Stimulated activated CD8-positive, alpha-beta memory T cell treated with anti-CD3 and anti-CD28 coated beads, Interleukin-15, amount 100 ng/mL, for 1 hour (primary cell): ENCODE results near the gene SLCO3A1.

Experiments
- DNase-seq: peaks from one replicate; pipeline ENCODE4 v3.0.0-alpha.2; 2020; ENCODE audit warnings: low read depth

The SLCO3A1 gene

DNA sequence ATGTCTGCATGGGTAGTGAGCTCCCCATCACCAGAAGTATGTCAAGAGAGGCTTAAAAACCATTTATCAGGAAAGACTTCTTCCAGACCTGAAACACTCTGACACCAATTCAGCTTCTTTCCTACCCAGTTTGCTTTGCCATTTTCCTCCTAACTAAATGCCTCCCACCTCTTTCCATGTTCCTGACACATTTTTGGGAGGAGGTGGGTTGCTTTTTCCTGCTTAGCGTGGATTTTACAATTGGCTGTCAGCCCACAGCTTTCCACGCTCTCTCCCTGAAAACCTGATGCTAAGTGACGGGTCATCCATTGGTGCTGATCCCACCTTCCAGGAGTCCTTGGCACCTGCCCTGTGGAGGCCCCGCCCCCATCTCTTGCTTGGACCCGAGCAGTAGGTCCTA lies 275.3 kb downstream of the SLCO3A1 start:
- no peak for DNase-seq

DNA sequence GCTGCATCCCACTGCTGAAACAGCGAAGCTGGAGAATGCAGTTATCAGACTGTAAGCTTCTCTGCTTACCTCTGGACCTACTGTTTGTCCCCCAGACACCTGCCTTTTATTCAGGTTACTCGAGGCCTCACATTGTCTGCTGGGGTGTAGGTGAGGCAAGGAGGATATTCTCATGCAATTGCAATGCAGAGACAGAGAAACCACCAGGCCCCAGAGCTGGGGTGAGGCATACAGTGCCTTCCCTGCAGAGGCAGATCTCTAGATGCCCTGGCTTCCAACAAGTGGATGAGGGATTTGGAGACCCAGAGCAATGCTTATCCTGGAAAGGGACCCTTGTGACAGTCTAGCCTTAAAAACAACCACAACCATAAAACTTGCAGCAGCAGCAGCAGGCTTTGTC lies 276.7 kb downstream of the SLCO3A1 start:
- DNase-seq, result no peak

DNA sequence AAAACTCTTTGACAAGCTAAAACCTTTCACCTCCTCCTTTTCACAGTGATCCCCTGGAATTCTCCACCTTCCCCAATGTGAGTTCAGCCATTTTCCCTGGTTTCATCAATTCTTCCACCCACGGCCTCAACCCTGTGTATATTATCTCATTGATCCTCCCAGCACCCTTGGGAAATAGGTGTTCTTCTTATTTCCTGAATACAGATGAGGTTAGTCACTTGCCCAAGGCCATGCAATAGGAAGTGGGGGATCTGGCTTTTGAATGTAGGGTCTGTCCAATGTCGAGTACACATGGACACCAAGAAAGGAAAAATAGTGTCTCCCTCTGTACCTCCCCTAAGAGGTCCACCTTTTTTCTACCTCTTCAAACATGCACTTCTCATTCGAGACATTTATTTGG lies 277.4 kb downstream of the SLCO3A1 start:
- DNase-seq, result no peak

DNA sequence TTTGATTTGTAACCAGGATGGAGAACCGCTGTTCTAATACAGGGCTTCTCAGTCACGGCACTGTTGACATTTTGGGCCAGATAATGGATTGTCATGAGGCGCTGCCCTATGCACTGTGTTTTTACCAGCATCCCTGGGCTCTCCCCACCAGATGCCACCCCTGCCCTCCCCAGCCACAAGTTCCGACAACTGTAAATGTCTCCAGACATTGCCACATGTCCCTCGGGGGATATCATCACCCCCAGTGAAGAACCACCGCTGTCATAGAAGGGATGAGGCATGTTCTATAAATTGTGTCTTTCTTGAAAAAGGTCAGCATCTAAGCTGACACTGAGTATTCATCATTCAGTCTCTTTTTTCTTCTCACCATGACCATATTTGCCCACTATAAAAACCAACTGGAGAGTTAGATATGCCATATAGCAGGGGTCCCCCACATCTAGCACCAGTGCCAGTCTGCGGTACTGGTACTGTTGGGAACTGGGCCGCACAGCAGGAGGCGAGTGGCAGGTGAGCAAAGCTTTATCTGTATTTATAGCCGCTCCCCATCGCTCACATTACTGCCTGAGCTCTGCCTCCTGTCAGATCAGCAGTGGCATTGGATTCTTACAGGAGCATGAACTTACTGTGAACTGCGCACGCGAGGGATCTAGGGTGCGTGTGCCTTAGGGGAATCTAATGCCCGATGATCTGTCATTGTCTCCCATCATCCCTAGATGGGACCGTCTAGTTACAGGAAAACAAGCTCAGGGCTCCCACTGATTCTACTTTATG lies 279.7 kb downstream of the SLCO3A1 start:
- no peak for DNase-seq

DNA sequence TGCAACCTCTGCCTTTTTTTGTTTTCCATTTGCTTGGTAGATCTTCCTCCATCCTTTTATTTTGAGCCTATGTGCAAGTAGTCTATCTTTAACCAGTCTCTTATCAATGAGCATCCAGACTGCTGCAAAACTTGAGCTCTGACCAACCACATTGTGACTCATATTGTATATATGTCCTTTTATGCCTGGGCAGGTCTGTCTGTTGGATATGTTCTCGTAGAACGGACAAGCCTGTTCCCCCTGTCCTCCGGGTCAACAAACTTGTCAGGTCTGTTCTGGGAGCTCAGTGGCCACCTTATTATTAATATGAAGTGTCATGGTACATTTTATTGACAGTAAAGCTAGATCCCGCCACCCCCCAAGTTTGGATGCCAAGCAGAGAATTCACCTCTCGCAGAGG lies 287.3 kb downstream of the SLCO3A1 start:
- no peak for DNase-seq

DNA sequence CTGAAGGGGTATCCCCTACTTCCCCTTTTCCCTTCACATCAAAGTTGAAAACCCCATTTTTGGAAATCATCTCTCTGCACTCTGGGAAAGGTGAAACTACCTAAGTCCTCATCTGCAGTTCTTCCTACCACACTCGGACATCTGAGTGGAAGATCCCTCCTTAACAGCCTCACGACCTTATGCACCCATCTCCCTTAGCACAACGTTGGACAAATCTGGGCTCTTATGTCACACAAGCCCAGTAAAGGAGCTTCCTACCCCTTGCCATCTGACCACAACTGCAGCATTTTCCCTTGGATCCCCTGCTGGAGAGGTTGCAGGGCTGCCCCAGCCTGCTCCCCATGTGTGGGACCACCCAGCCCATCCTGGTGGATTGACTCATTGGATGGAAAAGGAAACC lies 288.1 kb downstream of the SLCO3A1 start:
- no peak for DNase-seq

DNA sequence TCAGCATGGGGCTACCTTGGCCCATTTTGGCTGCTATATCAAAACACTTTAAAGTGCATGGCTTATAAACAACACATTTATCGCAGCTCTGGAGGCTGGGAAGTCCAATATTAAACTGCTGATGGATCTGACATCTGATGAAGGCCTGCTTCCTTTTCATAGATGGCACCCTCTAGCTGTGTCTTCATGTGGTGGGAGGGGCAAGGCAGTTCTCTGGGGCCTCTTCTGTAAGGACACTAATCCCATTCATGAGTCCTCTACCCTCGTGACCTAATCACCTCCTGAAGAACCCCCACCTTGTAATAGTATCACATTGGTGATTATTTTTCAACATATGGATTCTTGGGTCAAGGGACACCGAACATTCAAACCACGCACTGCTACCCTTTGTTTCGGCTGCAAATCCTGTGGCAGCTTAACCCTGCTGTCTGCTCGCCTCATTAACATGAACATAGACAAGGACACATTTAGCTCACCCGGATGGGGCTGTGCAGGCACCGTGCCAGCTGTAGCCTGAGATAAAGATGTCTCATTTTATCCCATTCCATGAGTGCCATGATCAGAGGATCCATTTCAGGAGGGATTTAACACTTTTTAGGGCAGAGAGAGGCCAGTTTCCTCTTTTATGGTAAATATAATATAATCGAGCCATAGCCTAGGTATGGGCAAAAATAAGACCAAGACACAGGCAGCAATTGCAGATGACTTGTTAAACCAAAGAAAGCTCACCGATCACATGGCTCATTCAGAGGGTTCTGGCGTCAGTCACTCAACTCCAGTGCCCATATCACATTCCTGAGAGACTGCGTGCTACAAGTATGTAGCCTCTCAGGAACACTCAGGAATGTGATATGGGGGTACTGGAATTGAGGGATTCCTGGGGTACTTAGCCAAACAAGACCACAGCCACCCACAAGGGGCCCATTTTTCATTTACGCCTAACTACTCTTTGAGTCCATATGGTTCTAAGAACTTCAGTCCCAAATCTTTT lies 289.0 kb downstream of the SLCO3A1 start:
- no peak for DNase-seq

DNA sequence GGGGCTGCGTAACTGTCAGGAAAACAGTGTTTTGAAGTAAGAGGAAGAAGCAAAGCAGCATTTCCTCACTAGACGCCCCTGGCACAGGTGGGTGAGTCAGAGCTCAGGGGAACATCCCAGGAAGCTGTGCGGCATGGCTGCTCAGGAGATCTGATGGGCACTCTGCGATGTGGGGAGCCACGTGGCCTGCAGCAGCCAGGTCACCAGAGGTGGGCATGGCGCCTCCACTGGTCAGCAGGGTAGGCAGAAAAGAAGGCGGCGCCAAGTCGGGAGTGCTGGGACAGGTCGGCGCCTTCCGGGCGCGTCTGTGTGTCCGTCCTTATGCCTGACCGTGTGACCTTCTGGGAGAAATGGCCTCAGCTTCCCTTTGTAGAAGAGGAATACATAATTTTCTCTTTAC lies 290.3 kb downstream of the SLCO3A1 start:
- DNase-seq, result no peak

DNA sequence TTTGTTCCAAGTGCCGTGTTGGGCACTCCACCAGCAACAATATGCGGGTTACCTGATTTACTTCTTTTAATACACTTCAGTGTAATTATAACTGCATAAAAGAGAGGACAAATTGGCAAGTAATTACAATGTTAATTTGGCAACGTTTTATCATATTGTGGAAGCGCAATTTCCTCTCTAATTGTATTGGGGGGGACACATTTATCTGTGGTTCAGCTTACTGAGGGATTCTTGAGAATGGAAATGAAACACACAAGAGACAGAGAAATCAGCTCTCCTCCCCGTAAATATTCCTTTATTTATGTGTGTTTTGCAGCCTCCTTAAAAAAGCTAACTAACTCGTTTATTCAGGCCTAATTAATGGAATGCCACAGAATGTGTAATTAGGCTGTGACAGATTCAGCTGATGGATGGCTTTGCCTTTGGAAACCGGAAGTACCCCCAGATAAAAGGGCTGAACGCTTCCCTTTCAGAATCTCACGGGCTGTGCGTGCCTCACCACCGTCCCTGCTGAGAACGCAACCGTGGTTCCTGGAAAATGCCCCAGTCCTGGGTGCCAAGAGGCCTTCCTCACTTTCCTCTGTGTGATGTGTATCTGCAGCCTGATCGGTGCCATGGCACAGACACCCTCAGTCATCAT lies 293.1 kb downstream of the SLCO3A1 start:
- DNase-seq, result no peak

DNA sequence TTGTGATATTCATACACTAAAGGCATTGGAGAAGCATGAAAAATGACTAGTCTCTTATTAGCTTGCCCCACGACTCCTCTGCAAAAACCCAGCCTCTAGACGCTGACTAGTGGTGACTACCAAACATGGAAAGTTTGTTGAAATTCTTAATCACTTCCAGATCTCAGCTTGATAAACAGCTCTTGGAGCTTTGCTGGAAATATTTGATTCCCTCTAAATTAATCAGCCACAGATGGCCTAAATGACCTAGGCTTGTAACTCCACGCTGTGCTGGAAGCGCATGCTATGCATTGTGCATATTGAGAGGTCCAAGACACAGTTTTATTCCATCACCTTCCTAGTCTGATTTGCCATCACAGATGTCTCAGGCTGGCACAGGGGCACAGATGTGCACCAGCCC lies 295.5 kb downstream of the SLCO3A1 start:
- no peak for DNase-seq

DNA sequence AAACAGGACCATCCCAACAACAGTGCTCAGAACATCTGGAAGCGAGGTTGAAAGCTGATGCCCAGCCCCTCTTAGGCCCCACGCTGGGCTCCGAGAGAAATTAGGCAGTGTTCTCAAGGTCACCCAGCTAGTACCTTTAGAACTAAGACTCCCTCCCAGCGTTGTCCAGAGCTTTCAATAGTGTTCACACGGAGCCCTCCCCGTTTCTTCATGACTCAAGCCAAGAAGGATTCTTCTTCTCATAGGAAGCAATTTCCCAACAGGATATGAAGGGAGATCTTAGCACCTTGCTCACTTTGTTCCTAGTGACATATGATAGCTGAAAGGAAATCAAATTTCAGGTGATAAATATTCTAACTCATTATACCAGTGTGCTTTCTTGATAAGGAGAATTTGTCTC lies 296.0 kb downstream of the SLCO3A1 start:
- DNase-seq, result no peak

DNA sequence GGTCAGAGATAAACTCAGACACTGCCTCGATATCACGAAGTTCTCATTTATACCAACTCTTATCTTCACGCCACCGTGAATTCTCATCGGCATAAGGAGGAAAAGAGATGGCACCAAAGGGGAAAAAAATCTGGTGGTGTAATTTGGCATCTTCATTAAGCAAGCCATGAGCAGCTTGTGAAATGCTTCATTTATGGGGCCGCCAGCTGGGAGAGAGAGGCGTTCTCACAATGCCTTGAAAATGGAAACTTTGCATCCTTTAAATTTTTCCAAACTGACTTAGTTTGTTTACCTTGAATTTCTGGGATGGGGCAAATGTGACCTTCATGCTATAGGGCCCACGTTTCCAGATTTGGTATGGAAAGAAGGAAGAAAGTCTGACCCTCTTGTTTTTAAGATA lies 297.7 kb downstream of the SLCO3A1 start:
- DNase-seq, result no peak

DNA sequence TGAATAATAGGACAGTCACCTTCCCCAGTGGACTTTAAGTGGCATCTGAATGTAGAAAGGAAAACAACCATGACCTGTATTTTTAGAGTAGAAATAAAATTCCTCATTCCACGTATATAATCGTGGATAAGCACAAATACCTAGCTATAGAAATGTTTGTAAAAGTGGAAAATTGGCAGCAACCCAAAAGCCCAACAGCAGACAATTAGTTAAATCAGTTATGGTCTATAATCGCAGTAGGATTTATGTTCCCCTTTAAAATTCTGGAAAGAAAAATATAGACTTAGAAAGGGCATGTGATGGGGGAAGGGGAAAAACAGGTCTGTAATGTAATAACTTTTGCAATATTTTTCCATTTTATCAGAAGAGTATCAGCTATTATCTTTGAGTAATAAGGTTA lies 298.2 kb downstream of the SLCO3A1 start:
- no peak for DNase-seq

DNA sequence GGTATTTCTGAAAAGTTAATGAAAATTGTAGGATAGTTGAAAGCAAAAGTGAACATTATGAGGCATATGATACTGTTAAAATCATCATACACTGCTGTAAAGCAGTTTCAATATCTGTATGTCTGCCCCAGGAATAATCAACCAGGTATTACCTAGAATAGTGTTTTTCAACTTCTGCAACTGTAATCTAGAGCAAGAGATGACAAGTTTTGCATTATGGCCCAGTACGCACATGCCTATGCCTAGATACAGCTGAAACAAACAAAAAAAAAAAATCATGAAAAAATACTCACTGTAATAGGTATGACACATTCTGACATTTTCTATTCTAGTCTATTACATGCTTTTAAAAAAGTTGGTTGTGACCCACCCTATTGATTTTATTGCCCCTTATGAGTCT lies 299.5 kb downstream of the SLCO3A1 start:
- DNase-seq, result no peak

DNA sequence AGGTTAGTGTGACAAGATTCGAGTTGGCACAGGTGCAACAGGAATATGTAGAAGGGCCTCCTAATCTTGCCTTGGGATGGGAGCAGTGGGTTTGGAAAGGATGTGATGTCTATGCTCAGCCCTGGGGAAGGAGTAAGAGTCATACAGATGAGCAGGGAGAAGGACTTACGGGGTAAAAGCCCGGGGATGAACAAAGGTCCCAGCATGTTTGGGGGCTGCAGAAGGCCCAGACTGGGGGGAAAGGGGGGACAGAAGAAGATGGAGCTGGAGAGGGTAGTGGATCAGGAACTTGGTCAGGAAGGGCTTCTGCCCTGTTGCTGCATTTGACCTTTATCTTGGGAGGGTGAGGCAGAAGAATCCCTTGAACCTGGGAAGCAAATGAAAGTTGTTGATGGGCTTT lies 300.1 kb downstream of the SLCO3A1 start:
- DNase-seq, result no peak

DNA sequence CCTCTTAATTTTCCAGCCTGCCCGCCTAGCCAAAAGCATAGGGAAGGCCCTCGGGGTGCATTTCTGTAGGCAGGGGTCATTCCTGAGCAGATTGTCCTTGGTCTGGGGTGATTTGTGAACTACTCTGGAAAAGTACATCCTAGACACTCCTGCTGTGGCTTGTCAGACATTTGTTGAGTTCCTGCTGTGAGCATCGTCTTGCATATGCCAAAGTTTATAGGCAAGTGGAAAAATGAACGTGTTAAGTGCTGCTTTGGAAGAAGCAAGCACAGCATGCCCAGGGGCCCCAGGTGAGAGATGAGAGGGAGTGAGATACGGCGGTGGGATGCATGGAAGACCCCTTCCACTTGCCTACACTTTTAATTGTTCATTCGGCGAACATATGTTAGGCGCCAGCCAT lies 302.4 kb downstream of the SLCO3A1 start:
- DNase-seq, result no peak

DNA sequence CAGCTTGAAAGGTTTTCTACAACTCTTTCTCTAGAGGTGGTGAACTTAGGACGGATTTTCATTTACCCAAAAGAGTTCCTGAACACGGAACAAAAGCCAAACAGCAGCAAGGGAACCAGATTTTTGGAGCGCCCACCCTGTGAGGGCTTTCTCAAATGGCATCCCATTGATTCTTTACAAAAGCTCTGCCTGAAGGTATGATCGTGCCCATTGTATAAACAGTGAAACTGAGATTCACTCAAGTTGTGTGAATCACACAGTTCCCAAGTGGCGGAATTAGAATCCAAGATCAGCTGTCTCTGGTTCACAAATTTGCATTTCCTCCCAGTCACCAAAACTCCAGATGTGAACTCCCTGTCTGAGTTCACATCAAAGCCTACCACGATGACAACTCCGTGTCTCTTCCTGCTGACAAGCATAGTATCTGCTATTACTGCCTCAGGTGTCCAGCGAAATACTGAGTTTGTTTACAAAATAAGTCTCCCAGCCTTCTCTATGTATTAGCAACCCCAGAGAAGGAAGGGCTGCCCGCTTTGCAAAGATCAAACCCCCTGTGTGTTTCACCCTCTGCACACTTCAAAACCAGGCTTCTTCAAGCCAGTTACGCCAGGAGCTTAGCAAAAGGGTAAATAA lies 304.3 kb downstream of the SLCO3A1 start:
- no peak for DNase-seq

DNA sequence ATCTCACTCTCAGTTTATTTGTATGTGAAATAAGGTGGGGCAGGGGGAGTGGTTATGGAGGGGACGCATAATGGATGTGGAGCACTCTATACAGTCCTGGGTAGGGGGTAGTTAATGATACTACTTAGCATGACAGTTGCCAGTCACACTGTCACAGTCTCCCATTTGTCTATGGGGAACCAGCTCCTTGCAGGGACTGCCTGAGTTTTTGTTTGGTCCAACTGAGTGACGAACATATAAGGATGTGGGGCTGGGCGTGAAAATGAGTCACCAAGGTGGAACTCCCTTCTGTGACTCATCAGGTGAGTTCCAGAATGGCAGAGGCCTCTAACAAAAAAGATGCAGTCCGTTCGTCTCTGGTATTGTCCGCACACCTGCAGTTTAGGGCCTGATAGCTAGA lies 304.9 kb downstream of the SLCO3A1 start:
- peak; percentile 4 for DNase-seq

DNA sequence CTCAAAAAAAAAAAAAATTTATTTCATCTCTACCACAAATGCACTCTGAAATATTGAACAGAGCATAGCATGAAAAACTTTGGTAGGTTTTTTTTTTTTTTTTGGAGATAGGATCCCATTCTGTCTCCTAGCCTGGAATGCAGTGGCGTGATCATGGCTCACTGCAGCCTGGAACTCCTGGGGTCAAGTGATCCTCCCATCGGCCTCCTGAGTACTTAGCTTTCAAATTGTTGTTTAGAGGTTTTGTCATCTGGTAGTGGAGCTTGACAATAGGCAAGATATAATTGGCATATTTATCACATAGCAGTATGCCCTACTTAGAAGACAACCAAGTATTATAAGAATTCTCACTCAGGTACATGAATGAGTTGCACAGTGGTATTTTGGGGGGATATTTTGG lies 306.0 kb downstream of the SLCO3A1 start:
- no peak for DNase-seq

DNA sequence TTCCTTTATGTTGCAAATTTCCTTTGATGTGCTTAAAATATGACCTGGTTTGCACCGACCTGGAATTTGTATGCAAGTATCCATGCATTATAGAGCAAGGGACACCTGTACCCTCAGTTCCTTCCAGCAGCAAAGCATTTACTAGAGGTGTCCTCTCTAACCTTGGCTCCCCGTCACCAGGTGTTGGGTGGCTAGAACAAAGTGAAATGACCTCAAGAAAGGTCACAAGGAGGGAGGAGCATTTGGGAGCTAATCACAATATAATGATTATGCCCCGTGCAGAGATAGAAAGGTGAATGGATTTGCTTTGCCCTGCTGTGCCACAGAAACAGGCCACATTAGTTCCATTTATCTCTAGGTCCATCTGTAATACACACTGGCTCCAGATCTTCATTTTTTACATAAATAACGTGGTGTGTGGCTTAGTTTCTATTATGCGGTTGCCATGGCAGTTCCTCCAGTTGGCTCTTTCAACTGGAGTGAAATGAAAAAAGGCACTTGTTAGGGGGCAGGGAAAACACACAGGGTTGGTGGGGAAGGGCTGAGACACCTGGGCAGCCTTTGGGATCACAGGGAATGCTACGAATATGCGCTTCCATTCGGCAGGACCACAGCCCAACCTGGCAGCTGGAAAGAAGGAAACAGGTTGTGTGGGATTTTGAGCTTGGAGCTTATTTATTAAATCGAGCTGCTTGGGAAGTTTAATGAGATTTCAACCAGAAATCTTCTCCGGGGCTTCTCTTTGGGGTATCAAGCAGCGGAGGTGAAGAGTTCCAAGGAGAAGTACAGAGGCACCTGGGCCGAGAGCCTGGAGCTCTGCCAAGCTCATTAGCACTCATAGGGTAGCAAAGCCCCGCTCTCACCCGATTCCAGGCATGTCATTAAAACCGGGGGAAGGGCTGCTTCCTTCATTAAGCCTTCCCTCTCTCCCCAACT lies 306.7 kb downstream of the SLCO3A1 start:
- no peak for DNase-seq

DNA sequence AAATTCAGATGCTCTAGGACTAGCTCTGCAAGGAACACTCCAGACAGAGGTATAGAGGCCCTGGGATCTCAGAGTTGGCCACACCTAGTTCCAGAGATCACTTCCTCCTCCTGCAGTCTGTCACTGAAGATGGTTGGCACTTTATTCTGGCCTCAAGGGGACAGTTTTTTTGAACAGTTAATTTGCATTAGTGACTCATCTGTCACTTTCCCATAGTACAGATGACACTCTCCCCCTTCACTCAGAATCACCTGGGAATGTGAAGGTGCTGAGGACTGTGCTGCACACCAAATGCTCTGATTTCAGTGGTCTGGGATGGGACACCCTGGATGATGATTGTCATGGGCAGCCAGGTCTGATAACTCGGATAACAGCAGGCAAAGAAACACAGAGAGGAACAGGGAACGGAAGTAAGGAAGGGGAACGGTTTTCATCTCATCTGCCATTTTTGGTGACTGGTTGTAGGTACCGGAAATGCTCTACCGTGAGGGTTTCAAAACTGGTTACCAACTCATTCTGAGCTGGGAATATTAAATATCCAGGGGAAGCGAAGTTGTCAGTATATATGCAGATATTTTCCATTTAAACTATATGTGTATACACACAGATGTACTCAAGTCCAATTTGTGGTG lies 307.6 kb downstream of the SLCO3A1 start:
- no peak for DNase-seq
